Endothelial cell of umbilical vein (primary cell): ENCODE data around the gene BEND5. TPM values are rescaled to one million over a fixed set of nuclear protein-coding genes. Genes with fewer than 3 reads are reported as not detected.

ENCODE experiments used
- BruUV-seq: library from RNA; stranded (reverse); fragments of 400-500 nt; replicated peaks from 2 replicates; lab custom pipeline; 2021; lab: Mats Ljungman, UMichigan
- CTCF ChIA-PET: fragments of 300-600, 350-600 bp; sonication (Branson Sonifier 250); formaldehyde crosslinking; loops from one replicate; lab custom pipeline; 2021; ENCODE audit warnings: antibody characterized with exemption, inconsistent platforms; lab: Charles Lee
- POLR2A ChIA-PET: fragments of 300-600, 350-600 bp; sonication (Branson Sonifier 250); formaldehyde crosslinking; loops from one replicate; lab custom pipeline; 2021; ENCODE audit warnings: antibody characterized with exemption, inconsistent platforms; lab: Charles Lee
- DNase-seq: peaks from one replicate; pipeline ENCODE4 v3.0.0-alpha.2; 2011; ENCODE audit warnings: low read depth, low spot score
- FAIRE-seq: peaks from 2 replicates; lab custom pipeline; 2011; peaks lifted over from hg19 to GRCh38; lab: Jason Lieb, UNC
- H2AFZ ChIP-seq: 2 replicates; pipeline ENCODE4 v1.6.0; 2012; ENCODE audit warnings: low read depth, low read length, control low read depth, inconsistent platforms
- H3K27ac ChIP-seq: 2 replicates; pipeline ENCODE4 v1.5.1; 2011; ENCODE audit warnings: low read depth, mild to moderate bottlenecking, control low read depth, low read length, moderate library complexity; ENCODE audit not compliant: insufficient read depth
- H3K27me3 ChIP-seq, 2 experiments: 2 replicates each; pipeline versions ENCODE4 v1.6.0 to v1.6.1; 2011; ENCODE audit warnings: low read length in 2 of 2, mixed read lengths in 1 of 2; ENCODE audit not compliant: control insufficient read depth in 2 of 2, insufficient read depth in 2 of 2
- H3K36me3 ChIP-seq, 2 experiments: 2 replicates in 1 of 2; 3 replicates in 1 of 2; pipeline ENCODE4 v1.5.1; 2011; ENCODE audit warnings: low read length in 2 of 2, mild to moderate bottlenecking in 1 of 2, moderate library complexity in 1 of 2; ENCODE audit not compliant: control insufficient read depth in 2 of 2, insufficient read depth in 2 of 2; ENCODE audit errors: extremely low read depth in 1 of 2
- H3K4me1 ChIP-seq: 3 replicates; pipeline ENCODE4 v1.5.1; 2011; ENCODE audit warnings: mild to moderate bottlenecking, low read length; ENCODE audit not compliant: control insufficient read depth, insufficient read depth; ENCODE audit errors: extremely low read depth
- H3K4me2 ChIP-seq: 2 replicates; pipeline ENCODE4 v1.6.1; 2011; ENCODE audit warnings: low read length, control low read depth, mixed read lengths; ENCODE audit not compliant: insufficient read depth
- H3K4me3 ChIP-seq, 3 experiments: fragments of 200-600 bp in 1 of 3; sonication (generic), shearing (Covaris generic) in 1 of 3; replicated peaks in 1 of 3; 2 replicates each; pipeline ENCODE4 v1.5.1; 2011 to 2016; ENCODE audit warnings: control low read depth in 3 of 3, low read length in 3 of 3, mild to moderate bottlenecking in 2 of 3, inconsistent platforms in 1 of 3, low read depth in 1 of 3, moderate library complexity in 1 of 3; ENCODE audit not compliant: insufficient read depth in 1 of 3
- H3K79me2 ChIP-seq: 2 replicates; pipeline ENCODE4 v1.6.0; 2012; ENCODE audit warnings: low read length, inconsistent platforms; ENCODE audit not compliant: control insufficient read depth, insufficient read depth
- H3K9ac ChIP-seq: replicated peaks from 2 replicates; pipeline ENCODE3; 2011; ENCODE audit warnings: low read length, control low read depth; ENCODE audit not compliant: insufficient read depth; ENCODE audit errors: extremely low read depth
- H3K9me1 ChIP-seq: replicated peaks from 3 replicates; pipeline ENCODE4 v1.6.0; 2011; ENCODE audit warnings: mild to moderate bottlenecking, low read length; ENCODE audit not compliant: control insufficient read depth, insufficient read depth; ENCODE audit errors: extremely low read depth
- H3K9me3 ChIP-seq: replicated peaks from 2 replicates; pipeline ENCODE4 v1.5.1; 2012; ENCODE audit warnings: low read length, inconsistent platforms; ENCODE audit not compliant: control insufficient read depth, insufficient read depth
- H4K20me1 ChIP-seq: replicated peaks from 2 replicates; pipeline ENCODE3; 2011; ENCODE audit warnings: mild to moderate bottlenecking, low read length; ENCODE audit not compliant: control insufficient read depth, insufficient read depth; ENCODE audit errors: extremely low read depth
- CTCF ChIP-seq, 2 donors: IDR thresholded peaks; 1 replicate in 1 of 2; 2 replicates in 1 of 2; pipeline ENCODE4 v1.5.1; 2011; ENCODE audit warnings: low read length in 2 of 2, mild to moderate bottlenecking in 2 of 2, moderate library complexity in 2 of 2, control low read depth in 1 of 2, inconsistent platforms in 1 of 2, low read depth in 1 of 2; ENCODE audit not compliant: insufficient read depth in 1 of 2; ENCODE audit errors: extremely low read depth in 1 of 2
- EZH2 ChIP-seq: IDR thresholded peaks from 2 replicates; pipeline ENCODE4 v1.6.1; 2012; ENCODE audit warnings: borderline replicate concordance, low read depth, mild to moderate bottlenecking, moderate library complexity, low read length, inconsistent platforms; ENCODE audit not compliant: severe bottlenecking
- FOS ChIP-seq: IDR thresholded peaks from 2 replicates; pipeline ENCODE4 v1.6.1; 2011; ENCODE audit warnings: mild to moderate bottlenecking, low read length, moderate library complexity, borderline replicate concordance; ENCODE audit not compliant: insufficient read depth
- GATA2 ChIP-seq: IDR thresholded peaks from 2 replicates; pipeline ENCODE4 v1.7.0; 2011; ENCODE audit warnings: low read depth, mild to moderate bottlenecking, moderate library complexity, mixed read lengths, low read length; ENCODE audit not compliant: insufficient read length, insufficient read depth
- JUN ChIP-seq: IDR thresholded peaks from 2 replicates; pipeline ENCODE4 v1.6.1; 2011; ENCODE audit warnings: borderline replicate concordance, low read depth; ENCODE audit not compliant: insufficient read length, insufficient read depth
- MAX ChIP-seq: IDR thresholded peaks from 2 replicates; pipeline ENCODE4 v1.6.1; 2011; ENCODE audit not compliant: insufficient read depth, insufficient read length
- MYC ChIP-seq: IDR thresholded peaks from one replicate; pipeline ENCODE4 v1.6.1; 2011; ENCODE audit warnings: mild to moderate bottlenecking, low read depth, low read length
- POLR2A ChIP-seq: IDR thresholded peaks from 2 replicates; pipeline ENCODE4 v1.6.1; 2012; ENCODE audit warnings: low read depth, mild to moderate bottlenecking, control low read depth, low read length
- POLR2AphosphoS5 ChIP-seq: IDR thresholded peaks from 2 replicates; pipeline ENCODE4 v1.6.1; 2012; ENCODE audit warnings: low read depth, mild to moderate bottlenecking, control low read depth, low read length, moderate library complexity; ENCODE audit not compliant: insufficient read depth
- dilution Hi-C: fragments of 300-500 bp; cut with MboI; formaldehyde crosslinking; loops from one replicate; pipeline ENCODE4 v1.15.0; 2019; ENCODE audit warnings: low sequenced_read_pairs; ENCODE audit not compliant: extremely low pct_ligation_motif_present
- intact Hi-C: fragments of 100-400 bp; cut with micrococcal nuclease; formaldehyde crosslinking; loops from one replicate; pipeline ENCODE4 v1.10.0; 2022
- polyA plus RNA-seq, 4 experiments: library from polyadenylated mRNA; depleted of rRNA in 3 of 4; stranded (reverse) in 3 of 4; unstranded in 1 of 4; fragments of >200 nt; gene quantifications; 2 replicates each; pipeline versions ENCODE4 v1.2.1 to v1.2.3, GENCODE V29; 2011 to 2012; ENCODE audit warnings: missing spikeins in 1 of 4
- total RNA-seq: library from RNA; stranded (reverse); gene quantifications from 2 replicates; pipeline ENCODE4 v1.2.3, GENCODE V29; 2021

Gene BEND5
- total and polyA plus RNA-seq, 2 donors (not counting 3 experiments of a cell fraction or from before 2014, with no cell fraction given), result not detected

- H3K9ac ChIP-seq, result no peak overlapping the region
- no peaks in the 10 kb centered on the region for H3K79me2 ChIP-seq
- no peaks in the 10 kb centered on the region for H3K27me3 ChIP-seq
- intact Hi-C loops, result no loop called here
- H4K20me1 ChIP-seq, result no peaks in the 10 kb centered on the region
- H3K4me3 ChIP-seq, result no peak overlapping the region
- no peaks in the 10 kb centered on the region for H3K9me1 ChIP-seq
- dilution Hi-C loops, result no loop called here
- ChIA-PET CTCF (no interaction called here), POLR2A (no interaction called here)
- TF ChIP-seq CTCF (IDR thresholded peaks at IDR 0.05; ENCODE audit: extremely low read depth in 1 of 2, insufficient read depth in 1 of 2, low read depth in 1 of 2, low read length in 2 of 2), result no peak
- no peak for TF ChIP-seq FOS
- TF ChIP-seq POLR2AphosphoS5, result no peak
- TF ChIP-seq GATA2, result no peak
- TF ChIP-seq POLR2A, result no peak
- TF ChIP-seq EZH2, result no peak
- TF ChIP-seq MYC, result no peak
- no peak for TF ChIP-seq MAX
- no peak for TF ChIP-seq JUN
- FAIRE-seq (no peak), DNase-seq (no peak)
- H2AFZ ChIP-seq, result no peak overlapping the region
- no peak overlapping the region for H3K27ac ChIP-seq
- H3K4me2 ChIP-seq, result no peak overlapping the region
- H3K4me1 ChIP-seq, result no peaks in the 10 kb centered on the region
- no TSS peak for BruUV-seq
- H3K9me3 ChIP-seq, result no peaks in the 10 kb centered on the region
- H3K36me3 ChIP-seq, result no peaks in the 10 kb centered on the region
These were observed 66.4 kb downstream of the BEND5 start for GRCh38 chr1:48710318-48710717.
